GM12878 (cell line): Measurements from ENCODE around the gene SLC22A7.

Experiments used
- CTCF ChIP-seq, 3 experiments: IDR thresholded peaks in 2 of 3; conservative IDR thresholded peaks in 1 of 3; 2 replicates each; pipeline ENCODE4 v1.5.1; 2011; ENCODE audit warnings: low read depth in 3 of 3, low read length in 3 of 3, mild to moderate bottlenecking in 3 of 3, control low read depth in 2 of 3, moderate library complexity in 2 of 3, inconsistent platforms in 1 of 3, mixed read lengths in 1 of 3; ENCODE audit not compliant: control insufficient read depth in 2 of 3, insufficient read depth in 1 of 3; ENCODE audit errors: extremely low read depth in 1 of 3
- GABPA ChIP-seq: IDR thresholded peaks from 2 replicates; pipeline ENCODE4 v1.6.1; 2014; ENCODE audit warnings: antibody characterized with exemption, low read depth, mild to moderate bottlenecking, inconsistent platforms
- NFXL1 ChIP-seq: fragments of 450-650 bp; IDR thresholded peaks from 2 replicates; pipeline ENCODE4 v1.6.1; 2017; ENCODE audit warnings: antibody characterized with exemption, mild to moderate bottlenecking, borderline replicate concordance
- SIN3A ChIP-seq: IDR thresholded peaks from 2 replicates; pipeline ENCODE4 v1.6.1; 2012; ENCODE audit warnings: low read depth, low read length, improper control_type of control experiment
- SKIL ChIP-seq: fragments of 450-650 bp; IDR thresholded peaks from 2 replicates; pipeline ENCODE4 v1.6.1; 2017; ENCODE audit warnings: mild to moderate bottlenecking, low read depth, inconsistent platforms; ENCODE audit not compliant: poor library complexity, severe bottlenecking
- SUZ12 ChIP-seq: fragments of 200-600 bp; sonication (generic); IDR thresholded peaks from one replicate; pipeline ENCODE4 v1.6.1; 2018; ENCODE audit warnings: antibody characterized with exemption, mild to moderate bottlenecking; ENCODE audit not compliant: unreplicated experiment
- TAF1 ChIP-seq: IDR thresholded peaks from 2 replicates; pipeline ENCODE4 v1.6.1; 2011; ENCODE audit warnings: mild to moderate bottlenecking, low read depth, low read length, borderline replicate concordance
- ZBED1 ChIP-seq: IDR thresholded peaks from 2 replicates; pipeline ENCODE4 v1.6.1; 2016; ENCODE audit warnings: borderline replicate concordance
- ZNF217 ChIP-seq: fragments of 450-650 bp; IDR thresholded peaks from 2 replicates; pipeline ENCODE4 v1.6.1; 2017; ENCODE audit warnings: antibody characterized with exemption, mild to moderate bottlenecking
- ZNF274 ChIP-seq: IDR thresholded peaks from one replicate; pipeline ENCODE4 v1.8.0; 2011; ENCODE audit not compliant: insufficient read length, insufficient read depth

- TF ChIP-seq CTCF (IDR thresholded peaks at IDR 0.05 in 2 of 3, conservative IDR thresholded peaks at IDR 0.05 in 1 of 3; ENCODE audit: control insufficient read depth in 2 of 3, extremely low read depth in 1 of 3, insufficient read depth in 1 of 3, low read depth in 3 of 3, low read length in 3 of 3): no peak
- no peak for TF ChIP-seq ZBED1
- no peak for TF ChIP-seq ZNF274
- TF ChIP-seq NFXL1: no peak
- TF ChIP-seq SIN3A: no peak
- no peak for TF ChIP-seq TAF1
- no peak for TF ChIP-seq GABPA
- TF ChIP-seq SUZ12: no peak
- no peak for TF ChIP-seq ZNF217
- no peak for TF ChIP-seq SKIL
Observed at GRCh38 chr6:43313813-43314212, 15.8 kb downstream of the SLC22A7 start.
